ENCODE measurements around the gene PATL2.
"Not testable (repeated sequence)": the region's sequence is repeated elsewhere in the genome, so short reads cannot be mapped to it uniquely, and the experiment has no call there.

The PATL2 gene

DNA sequence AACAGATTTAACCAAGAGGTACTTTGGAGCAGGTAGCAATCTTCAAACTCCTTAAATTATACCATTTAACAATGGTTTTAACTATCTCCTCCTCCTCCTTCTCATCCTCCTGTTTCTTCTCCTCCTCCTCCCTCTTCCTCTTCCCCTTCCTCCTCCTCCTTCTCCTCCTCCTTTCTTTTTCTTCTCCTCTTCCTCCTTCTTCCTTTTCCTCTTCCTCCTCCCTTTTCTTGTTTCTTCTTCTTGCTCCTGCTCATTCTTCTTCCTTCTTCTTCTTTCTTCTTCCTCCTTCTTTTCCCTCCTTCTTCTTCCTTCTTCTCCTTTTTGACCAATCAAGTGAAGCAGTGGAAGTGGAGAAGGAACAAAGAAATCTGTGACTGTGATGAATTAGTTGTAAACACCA is 14.1 kb downstream of the PATL2 start:
- no peak for DNase-seq (ENCODE audit: low spot score)
- peaks cover 3% of the 10 kb centered on the region for H3K27me3 ChIP-seq (ENCODE audit: insufficient read depth, poor library complexity, severe bottlenecking)

DNA sequence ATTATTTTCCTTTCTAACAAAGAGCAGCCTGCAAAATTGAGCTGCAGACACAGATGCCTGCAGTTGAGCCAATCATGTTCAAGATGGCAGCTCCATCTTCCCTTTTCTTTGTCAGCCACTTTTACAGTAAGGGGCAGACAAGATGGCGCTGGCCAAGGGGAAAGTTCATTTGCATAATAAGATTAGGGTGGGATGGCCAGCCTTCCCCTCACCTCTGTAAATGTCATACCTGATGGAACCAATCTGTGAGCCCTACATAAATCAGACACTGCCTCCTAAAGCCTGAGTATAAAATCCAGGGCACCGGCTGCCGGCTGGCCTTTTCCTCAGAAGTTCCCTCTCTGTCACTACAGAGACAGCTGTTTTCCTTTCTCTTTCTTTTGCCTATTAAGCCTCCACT is 15.8 kb downstream of the PATL2 start:
- Histone ChIP-seq H3K4me1 (ENCODE audit: insufficient read depth, poor library complexity, severe bottlenecking) (no peaks in the 10 kb centered on the region), H3K4me3 (ENCODE audit: severe bottlenecking) (no peak overlapping the region), H3K27ac (ENCODE audit: poor library complexity, severe bottlenecking) (no peak overlapping the region), H3K27me3 (ENCODE audit: insufficient read depth, poor library complexity, severe bottlenecking) (peaks cover 3% of the 10 kb centered on the region), H3K36me3 (ENCODE audit: low read depth) (no peaks in the 10 kb centered on the region), H3K9me3 (ENCODE audit: severe bottlenecking) (no peaks in the 10 kb centered on the region)
- DNase-seq (ENCODE audit: low spot score) (no peak), ATAC-seq (ENCODE audit: low read depth) (no peak)
- TF ChIP-seq, protein P1, sequence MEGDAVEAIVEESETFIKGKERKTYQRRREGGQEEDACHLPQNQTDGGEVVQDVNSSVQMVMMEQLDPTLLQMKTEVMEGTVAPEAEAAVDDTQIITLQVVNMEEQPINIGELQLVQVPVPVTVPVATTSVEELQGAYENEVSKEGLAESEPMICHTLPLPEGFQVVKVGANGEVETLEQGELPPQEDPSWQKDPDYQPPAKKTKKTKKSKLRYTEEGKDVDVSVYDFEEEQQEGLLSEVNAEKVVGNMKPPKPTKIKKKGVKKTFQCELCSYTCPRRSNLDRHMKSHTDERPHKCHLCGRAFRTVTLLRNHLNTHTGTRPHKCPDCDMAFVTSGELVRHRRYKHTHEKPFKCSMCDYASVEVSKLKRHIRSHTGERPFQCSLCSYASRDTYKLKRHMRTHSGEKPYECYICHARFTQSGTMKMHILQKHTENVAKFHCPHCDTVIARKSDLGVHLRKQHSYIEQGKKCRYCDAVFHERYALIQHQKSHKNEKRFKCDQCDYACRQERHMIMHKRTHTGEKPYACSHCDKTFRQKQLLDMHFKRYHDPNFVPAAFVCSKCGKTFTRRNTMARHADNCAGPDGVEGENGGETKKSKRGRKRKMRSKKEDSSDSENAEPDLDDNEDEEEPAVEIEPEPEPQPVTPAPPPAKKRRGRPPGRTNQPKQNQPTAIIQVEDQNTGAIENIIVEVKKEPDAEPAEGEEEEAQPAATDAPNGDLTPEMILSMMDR (IDR thresholded peaks at IDR 0.05; ENCODE audit: poor library complexity, severe bottlenecking) = no peak

More for the DNA sequence above, 14.1 kb downstream of the PATL2 start:
- H3K4me1 ChIP-seq (ENCODE audit: insufficient read depth, poor library complexity, severe bottlenecking) = no peaks in the 10 kb centered on the region
- no peak overlapping the region for H3K4me3 ChIP-seq (ENCODE audit: severe bottlenecking)
- H3K27ac ChIP-seq (ENCODE audit: poor library complexity, severe bottlenecking) = no peak overlapping the region
- H3K9me3 ChIP-seq (ENCODE audit: severe bottlenecking) = no peaks in the 10 kb centered on the region
- H3K36me3 ChIP-seq (ENCODE audit: low read depth) = no peaks in the 10 kb centered on the region
- ATAC-seq (ENCODE audit: low read depth) = no peak
- TF ChIP-seq, protein P1 (IDR thresholded peaks at IDR 0.05; ENCODE audit: poor library complexity, severe bottlenecking) = no peak

DNA sequence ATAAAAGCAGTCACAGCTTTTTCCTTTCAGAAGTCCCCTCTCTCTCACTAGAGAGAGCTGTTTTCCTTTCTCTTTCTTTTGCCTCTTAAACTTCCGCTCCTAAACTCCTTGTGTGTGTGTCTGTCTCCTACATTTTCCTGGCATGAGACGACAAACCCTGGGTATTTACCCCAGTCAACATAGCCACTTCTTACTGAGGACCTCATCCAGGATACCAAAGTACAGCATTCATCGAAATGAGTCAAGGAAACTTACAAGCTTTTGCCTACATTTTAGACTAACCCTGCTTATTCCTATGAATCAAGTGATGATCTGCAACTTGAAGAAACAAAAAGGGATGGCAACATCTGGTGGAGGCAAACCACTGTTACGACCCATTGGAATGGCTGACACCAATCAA is 16.7 kb downstream of the PATL2 start:
- no peak overlapping the region for H3K27ac ChIP-seq (ENCODE audit: poor library complexity, severe bottlenecking)
- ATAC-seq (ENCODE audit: low read depth) = no peak
- H3K4me3 ChIP-seq (ENCODE audit: severe bottlenecking) = no peak overlapping the region

DNA sequence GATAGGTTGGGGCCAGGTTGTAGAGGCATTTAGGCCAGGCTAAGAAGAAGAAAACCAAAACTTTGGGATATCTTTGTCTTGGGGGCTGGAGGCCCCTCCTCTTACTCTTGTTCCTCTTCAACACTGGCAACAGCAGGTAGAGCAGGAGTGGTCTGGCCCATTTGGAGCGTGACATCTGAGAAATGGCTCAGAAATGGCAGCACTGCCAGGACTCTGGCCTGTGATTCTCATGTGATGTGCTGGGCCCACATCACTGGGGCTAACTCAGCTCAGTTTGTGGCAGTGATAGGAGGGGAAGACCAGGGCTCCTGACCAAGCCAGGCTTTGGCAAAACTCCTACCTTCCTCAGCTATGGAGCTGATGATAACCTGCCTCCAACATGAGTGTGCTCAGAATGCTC is 18.5 kb downstream of the PATL2 start:
- H3K36me3 ChIP-seq (ENCODE audit: low read depth) = no peaks in the 10 kb centered on the region
- no peak overlapping the region for H3K4me3 ChIP-seq (ENCODE audit: severe bottlenecking)
- DNase-seq (ENCODE audit: low spot score) (no peak), ATAC-seq (ENCODE audit: low read depth) (peak; percentile 27; the same call in 1 of the 3 replicates)
- H3K27ac ChIP-seq (ENCODE audit: poor library complexity, severe bottlenecking) = no peak overlapping the region
- H3K4me1 ChIP-seq (ENCODE audit: insufficient read depth, poor library complexity, severe bottlenecking) = no peaks in the 10 kb centered on the region
- TF ChIP-seq, protein P1 (IDR thresholded peaks at IDR 0.05; ENCODE audit: poor library complexity, severe bottlenecking) = no peak
- peaks cover 3% of the 10 kb centered on the region for H3K27me3 ChIP-seq (ENCODE audit: insufficient read depth, poor library complexity, severe bottlenecking)
- no peaks in the 10 kb centered on the region for H3K9me3 ChIP-seq (ENCODE audit: severe bottlenecking)

More for the DNA sequence above, 16.7 kb downstream of the PATL2 start:
- TF ChIP-seq, protein P1 (IDR thresholded peaks at IDR 0.05; ENCODE audit: poor library complexity, severe bottlenecking) = no peak
- no peaks in the 10 kb centered on the region for H3K9me3 ChIP-seq (ENCODE audit: severe bottlenecking)
- no peaks in the 10 kb centered on the region for H3K4me1 ChIP-seq (ENCODE audit: insufficient read depth, poor library complexity, severe bottlenecking)
- H3K36me3 ChIP-seq (ENCODE audit: low read depth) = no peaks in the 10 kb centered on the region
- no peak for DNase-seq (ENCODE audit: low spot score)
- peaks cover 3% of the 10 kb centered on the region for H3K27me3 ChIP-seq (ENCODE audit: insufficient read depth, poor library complexity, severe bottlenecking)

DNA sequence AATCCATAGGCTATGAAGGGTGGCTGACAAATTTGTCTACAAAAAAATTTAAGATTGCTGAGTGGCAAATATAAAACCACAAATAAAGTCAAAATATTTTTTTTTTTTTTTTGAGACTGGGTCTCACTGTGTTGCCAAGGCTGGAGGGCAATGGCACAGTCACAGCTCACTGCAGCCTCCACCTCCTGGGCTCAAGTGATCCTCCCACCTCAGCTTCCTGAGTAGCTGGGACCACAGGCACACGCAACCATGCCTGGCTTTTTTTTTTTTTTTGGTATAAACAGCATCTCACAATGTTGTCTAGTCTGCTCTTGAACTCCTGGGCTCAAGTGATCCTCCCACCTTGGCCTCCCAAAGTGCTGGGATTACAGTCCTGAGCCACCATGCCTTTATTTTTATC is 20.9 kb downstream of the PATL2 start:
- not testable (repeated sequence) for H3K4me1 ChIP-seq (ENCODE audit: insufficient read depth, poor library complexity, severe bottlenecking); H3K36me3 ChIP-seq (ENCODE audit: low read depth); DNase-seq (ENCODE audit: low spot score); H3K27me3 ChIP-seq (ENCODE audit: insufficient read depth, poor library complexity, severe bottlenecking); H3K4me3 ChIP-seq (ENCODE audit: severe bottlenecking); H3K27ac ChIP-seq (ENCODE audit: poor library complexity, severe bottlenecking); H3K9me3 ChIP-seq (ENCODE audit: severe bottlenecking); ATAC-seq (ENCODE audit: low read depth)

DNA sequence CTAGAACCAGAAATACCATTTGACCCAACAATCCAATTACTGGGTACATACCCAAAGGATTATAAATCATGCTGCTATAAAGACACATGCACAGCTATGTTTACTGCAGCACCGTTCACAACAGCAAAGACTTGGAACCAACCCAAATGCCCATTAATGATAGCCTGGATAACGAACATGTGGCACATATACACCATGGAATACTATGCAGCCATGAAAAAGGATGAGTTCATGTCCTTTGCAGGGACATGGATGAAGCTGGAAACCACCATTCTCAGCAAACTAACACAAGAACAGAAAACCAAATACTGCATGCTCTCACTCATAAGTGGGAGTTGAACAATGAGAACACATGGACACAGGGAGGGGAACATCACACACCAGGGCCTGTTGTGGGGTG is 21.8 kb downstream of the PATL2 start:
- H3K9me3 ChIP-seq (ENCODE audit: severe bottlenecking); H3K4me1 ChIP-seq (ENCODE audit: insufficient read depth, poor library complexity, severe bottlenecking); H3K4me3 ChIP-seq (ENCODE audit: severe bottlenecking); H3K27ac ChIP-seq (ENCODE audit: poor library complexity, severe bottlenecking); H3K27me3 ChIP-seq (ENCODE audit: insufficient read depth, poor library complexity, severe bottlenecking); ATAC-seq (ENCODE audit: low read depth); H3K36me3 ChIP-seq (ENCODE audit: low read depth); DNase-seq (ENCODE audit: low spot score): not testable (repeated sequence)

DNA sequence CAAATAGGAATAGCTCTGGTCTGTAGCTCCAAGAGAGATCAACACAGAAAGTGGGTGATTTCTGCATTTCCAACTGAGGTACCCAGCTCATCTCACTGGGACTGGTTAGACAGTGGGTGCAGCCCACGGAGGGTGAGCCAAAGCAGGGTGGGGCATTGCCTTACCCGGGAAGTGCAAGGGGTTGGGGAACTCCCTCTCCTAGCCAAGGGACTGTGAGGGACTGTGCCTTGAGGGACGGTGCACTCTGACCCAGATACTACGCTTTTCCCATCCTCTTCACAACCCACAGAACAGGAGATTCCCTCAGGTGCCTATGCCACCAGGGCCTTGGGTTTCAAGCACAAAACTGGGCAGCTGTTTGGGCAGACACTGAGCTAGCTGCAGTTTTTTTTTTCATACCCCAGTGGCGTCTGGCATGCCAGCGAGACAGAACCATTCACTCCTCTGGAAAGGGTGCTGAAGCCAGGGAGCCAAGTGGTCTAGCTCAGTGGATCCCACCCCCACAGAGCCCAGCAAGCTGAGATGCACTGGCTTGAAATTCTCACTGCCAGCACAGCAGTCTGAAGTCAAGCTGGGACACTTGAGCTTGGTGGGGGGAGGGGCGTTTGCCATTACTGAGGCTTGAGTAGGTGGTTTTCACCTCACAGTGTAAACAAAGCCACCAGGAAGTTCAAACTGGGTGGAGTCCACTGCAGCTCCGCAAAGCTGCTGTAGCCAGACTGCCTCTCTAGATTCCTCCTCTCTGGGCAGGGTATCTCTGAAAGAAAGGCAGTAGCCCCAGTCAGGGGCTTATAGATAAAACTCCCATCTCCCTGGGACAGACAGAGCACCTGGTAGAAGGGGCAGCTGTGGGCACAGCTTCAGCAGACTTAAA is 28.1 kb downstream of the PATL2 start:
- not testable (repeated sequence) for H3K4me3 ChIP-seq (ENCODE audit: severe bottlenecking)

More for the DNA sequence above, 28.1 kb downstream of the PATL2 start:
- H3K27ac ChIP-seq (ENCODE audit: poor library complexity, severe bottlenecking); DNase-seq (ENCODE audit: low spot score); H3K27me3 ChIP-seq (ENCODE audit: insufficient read depth, poor library complexity, severe bottlenecking); H3K36me3 ChIP-seq (ENCODE audit: low read depth); H3K9me3 ChIP-seq (ENCODE audit: severe bottlenecking): not testable (repeated sequence)
- peak; percentile 33; the same call in 1 of the 3 replicates for ATAC-seq (ENCODE audit: low read depth)
- peaks cover 11% of the 10 kb centered on the region for H3K4me1 ChIP-seq (ENCODE audit: insufficient read depth, poor library complexity, severe bottlenecking)

All from RWPE2 (cell line).